ENCODE data around the gene RPH3AL. TPM values are rescaled to one million over a fixed set of nuclear protein-coding genes. Genes with fewer than 3 reads are reported as not detected.

The RPH3AL gene
- total RNA-seq, 4 donors from 2014 or later = 6.3 to 14.4 (median 10.8) TPM

DNA sequence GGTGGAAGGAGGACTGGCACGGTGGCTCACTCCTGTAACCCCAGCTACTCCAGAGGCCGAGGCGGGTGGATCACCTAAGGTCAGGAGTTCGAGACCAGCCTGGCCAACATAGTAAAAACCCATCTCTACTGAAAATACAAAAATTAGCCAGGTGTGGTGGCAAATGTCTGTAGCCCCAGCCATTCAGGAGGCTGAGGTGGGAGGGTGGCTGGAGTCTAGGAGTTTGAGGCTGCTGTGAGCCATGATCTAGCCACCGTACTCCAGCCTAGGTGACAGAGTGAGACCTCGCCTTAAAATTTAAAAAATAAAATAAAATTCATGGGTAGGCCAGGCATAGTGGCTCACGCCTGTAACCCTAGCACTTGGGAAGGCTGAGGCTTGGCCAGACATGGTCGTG is 1.2 kb upstream of the RPH3AL start:
- intact Hi-C loops (cut with DNase I; ENCODE audit: low total_unique reads) (no loop called here), in situ Hi-C loops (cut with MboI; ENCODE audit: low sequenced_read_pairs in 4 of 4) (no loop called here)
- ATAC-seq (no peak), DNase-seq (no peak)
- H3K4me1 ChIP-seq = peaks cover 20 to 35% of the 10 kb centered on the region in 2 donors
- H3K4me3 ChIP-seq = no peak overlapping the region
- no peak for TF ChIP-seq POLR2A (IDR thresholded peaks at IDR 0.05)
- TF ChIP-seq, protein P1, sequence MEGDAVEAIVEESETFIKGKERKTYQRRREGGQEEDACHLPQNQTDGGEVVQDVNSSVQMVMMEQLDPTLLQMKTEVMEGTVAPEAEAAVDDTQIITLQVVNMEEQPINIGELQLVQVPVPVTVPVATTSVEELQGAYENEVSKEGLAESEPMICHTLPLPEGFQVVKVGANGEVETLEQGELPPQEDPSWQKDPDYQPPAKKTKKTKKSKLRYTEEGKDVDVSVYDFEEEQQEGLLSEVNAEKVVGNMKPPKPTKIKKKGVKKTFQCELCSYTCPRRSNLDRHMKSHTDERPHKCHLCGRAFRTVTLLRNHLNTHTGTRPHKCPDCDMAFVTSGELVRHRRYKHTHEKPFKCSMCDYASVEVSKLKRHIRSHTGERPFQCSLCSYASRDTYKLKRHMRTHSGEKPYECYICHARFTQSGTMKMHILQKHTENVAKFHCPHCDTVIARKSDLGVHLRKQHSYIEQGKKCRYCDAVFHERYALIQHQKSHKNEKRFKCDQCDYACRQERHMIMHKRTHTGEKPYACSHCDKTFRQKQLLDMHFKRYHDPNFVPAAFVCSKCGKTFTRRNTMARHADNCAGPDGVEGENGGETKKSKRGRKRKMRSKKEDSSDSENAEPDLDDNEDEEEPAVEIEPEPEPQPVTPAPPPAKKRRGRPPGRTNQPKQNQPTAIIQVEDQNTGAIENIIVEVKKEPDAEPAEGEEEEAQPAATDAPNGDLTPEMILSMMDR (IDR thresholded peaks at IDR 0.05 in 4 of 5, conservative IDR thresholded peaks at IDR 0.05 in 1 of 5) = no peak
- H3K27me3 ChIP-seq = no peaks in the 10 kb centered on the region
- H3K27ac ChIP-seq = peak overlapping the region in 3 of 4 donors; percentile 81 to 86 (median 83)
- H3K9me3 ChIP-seq = no peaks in the 10 kb centered on the region
- H3K36me3 ChIP-seq = no peaks in the 10 kb centered on the region

DNA sequence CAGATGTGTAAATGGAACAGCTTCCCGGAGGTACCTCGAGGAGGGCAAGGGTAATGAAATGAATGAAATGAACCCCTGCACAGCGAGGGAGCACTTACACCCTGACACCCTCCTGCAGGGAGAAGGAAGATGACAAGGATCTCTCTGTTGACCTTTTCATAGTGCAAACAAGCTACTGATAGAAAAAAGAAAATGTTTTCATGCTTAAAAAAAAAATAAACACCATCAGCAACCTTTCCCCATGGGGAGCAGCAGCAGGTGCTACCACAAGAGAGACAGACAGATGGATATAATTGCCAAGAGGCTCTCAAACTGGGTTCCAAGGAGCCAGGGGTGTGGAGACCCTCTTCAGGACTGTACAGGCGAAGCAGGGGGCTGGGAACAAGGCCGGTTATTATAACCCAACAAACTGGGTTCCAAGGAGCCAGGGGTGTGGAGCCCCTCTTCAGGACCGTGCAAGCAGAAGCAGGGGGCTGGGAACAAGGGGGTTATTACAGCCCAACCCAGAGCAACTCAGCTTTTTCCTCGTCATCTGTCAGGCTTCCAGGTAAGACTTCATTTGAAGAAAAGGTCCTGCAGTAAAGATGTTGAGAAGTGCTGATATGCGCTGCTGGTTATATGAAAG is 718 bp upstream of the RPH3AL start:
- no peak overlapping the region for H3K4me3 ChIP-seq
- ATAC-seq = no peak
- H3K36me3 ChIP-seq = no peaks in the 10 kb centered on the region
- no peak for TF ChIP-seq POLR2A (IDR thresholded peaks at IDR 0.05)
- TF ChIP-seq, protein P1 (IDR thresholded peaks at IDR 0.05 in 4 of 5, conservative IDR thresholded peaks at IDR 0.05 in 1 of 5) = no peak
- no peaks in the 10 kb centered on the region for H3K9me3 ChIP-seq
- no peaks in the 10 kb centered on the region for H3K27me3 ChIP-seq
- no peak for DNase-seq
- H3K4me1 ChIP-seq = peaks cover 24 to 35% of the 10 kb centered on the region in 2 donors
- peak overlapping the region; percentile 80 to 86 (median 82) for H3K27ac ChIP-seq
- in situ Hi-C loops (cut with MboI; ENCODE audit: low sequenced_read_pairs in 4 of 4) (no loop called here), intact Hi-C loops (cut with DNase I; ENCODE audit: low total_unique reads) (no loop called here)

DNA sequence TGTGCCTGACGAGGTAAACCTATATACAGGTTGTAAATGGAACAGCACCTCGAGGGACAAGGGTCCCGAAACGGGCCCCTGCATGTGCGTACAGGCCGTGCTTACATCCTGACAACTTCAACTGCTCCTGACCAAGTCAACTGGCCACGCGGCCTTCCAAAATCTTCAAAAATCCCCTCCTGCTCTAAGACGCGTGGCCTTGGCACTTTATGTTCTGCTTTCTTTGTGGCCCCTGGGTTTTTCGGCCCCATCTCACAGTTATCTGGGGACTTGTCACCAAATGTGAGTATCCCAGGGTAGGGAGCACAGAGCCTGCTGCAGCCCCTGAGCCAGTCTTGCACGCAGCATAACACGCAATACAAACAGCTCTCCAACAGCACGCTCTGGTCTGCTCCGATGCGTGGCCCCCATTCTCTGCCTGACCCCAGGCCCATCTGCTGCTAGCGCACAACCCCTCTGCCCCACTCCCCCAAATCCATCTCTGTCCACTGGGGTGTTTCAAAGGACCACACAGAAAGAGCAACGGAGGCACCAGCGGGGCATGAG is 659 bp downstream of the RPH3AL start:
- Histone ChIP-seq H3K36me3 (no peaks in the 10 kb centered on the region), H3K9me3 (no peaks in the 10 kb centered on the region), H3K27ac (peak overlapping the region; percentile 80 to 86 (median 82)), H3K4me3 (peak overlapping the region in 2 of 4 donors; percentile 23 to 25), H3K4me1 (peaks cover 35 to 36% of the 10 kb centered on the region in 2 donors), H3K27me3 (no peaks in the 10 kb centered on the region)
- in situ Hi-C loops (cut with MboI; ENCODE audit: low sequenced_read_pairs in 4 of 4) (no loop called here), intact Hi-C loops (cut with DNase I; ENCODE audit: low total_unique reads) (no loop called here)
- ATAC-seq = no peak
- DNase-seq = no peak
- TF ChIP-seq POLR2A (IDR thresholded peaks at IDR 0.05) = no peak
- TF ChIP-seq, protein P1 (IDR thresholded peaks at IDR 0.05 in 4 of 5, conservative IDR thresholded peaks at IDR 0.05 in 1 of 5) = no peak

DNA sequence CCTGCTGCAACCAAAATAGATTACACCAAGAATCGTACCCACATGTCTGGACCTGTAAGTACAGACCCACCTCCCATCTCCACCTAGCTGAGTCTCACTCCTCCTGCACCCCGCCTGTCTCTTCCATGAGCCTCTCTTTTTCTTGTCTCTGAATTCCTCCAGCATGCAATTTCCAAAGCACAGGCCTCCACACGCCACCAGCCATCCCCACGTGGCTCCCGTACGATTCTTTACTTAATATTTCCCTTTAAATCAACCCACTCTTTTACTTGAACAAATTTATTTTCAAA is 1.2 kb downstream of the RPH3AL start:
- H3K4me1 ChIP-seq = peaks cover 35 to 36% of the 10 kb centered on the region in 2 donors

More for the DNA sequence above, 1.2 kb downstream of the RPH3AL start:
- in situ Hi-C loops (cut with MboI; ENCODE audit: low sequenced_read_pairs in 4 of 4) (no loop called here), intact Hi-C loops (cut with DNase I; ENCODE audit: low total_unique reads) (no loop called here)
- Histone ChIP-seq H3K36me3 (no peaks in the 10 kb centered on the region), H3K9me3 (no peaks in the 10 kb centered on the region), H3K4me3 (no peak overlapping the region), H3K27me3 (no peaks in the 10 kb centered on the region), H3K27ac (peak overlapping the region; percentile 80 to 86 (median 82))
- ATAC-seq (no peak), DNase-seq (no peak)
- TF ChIP-seq, protein P1 (IDR thresholded peaks at IDR 0.05 in 4 of 5, conservative IDR thresholded peaks at IDR 0.05 in 1 of 5) = no peak
- no peak for TF ChIP-seq POLR2A (IDR thresholded peaks at IDR 0.05)

Measured in gastrocnemius medialis (tissue), 4 donors.